Activated CD4-positive, CD25-positive, alpha-beta regulatory T cell (primary cell): ENCODE results near the gene CSNK2B.

Source experiments
- DNase-seq, 4 experiments: peaks; one replicate each; lab custom pipeline; 2025; lab: John Stamatoyannopoulos, UW

Gene CSNK2B

DNA sequence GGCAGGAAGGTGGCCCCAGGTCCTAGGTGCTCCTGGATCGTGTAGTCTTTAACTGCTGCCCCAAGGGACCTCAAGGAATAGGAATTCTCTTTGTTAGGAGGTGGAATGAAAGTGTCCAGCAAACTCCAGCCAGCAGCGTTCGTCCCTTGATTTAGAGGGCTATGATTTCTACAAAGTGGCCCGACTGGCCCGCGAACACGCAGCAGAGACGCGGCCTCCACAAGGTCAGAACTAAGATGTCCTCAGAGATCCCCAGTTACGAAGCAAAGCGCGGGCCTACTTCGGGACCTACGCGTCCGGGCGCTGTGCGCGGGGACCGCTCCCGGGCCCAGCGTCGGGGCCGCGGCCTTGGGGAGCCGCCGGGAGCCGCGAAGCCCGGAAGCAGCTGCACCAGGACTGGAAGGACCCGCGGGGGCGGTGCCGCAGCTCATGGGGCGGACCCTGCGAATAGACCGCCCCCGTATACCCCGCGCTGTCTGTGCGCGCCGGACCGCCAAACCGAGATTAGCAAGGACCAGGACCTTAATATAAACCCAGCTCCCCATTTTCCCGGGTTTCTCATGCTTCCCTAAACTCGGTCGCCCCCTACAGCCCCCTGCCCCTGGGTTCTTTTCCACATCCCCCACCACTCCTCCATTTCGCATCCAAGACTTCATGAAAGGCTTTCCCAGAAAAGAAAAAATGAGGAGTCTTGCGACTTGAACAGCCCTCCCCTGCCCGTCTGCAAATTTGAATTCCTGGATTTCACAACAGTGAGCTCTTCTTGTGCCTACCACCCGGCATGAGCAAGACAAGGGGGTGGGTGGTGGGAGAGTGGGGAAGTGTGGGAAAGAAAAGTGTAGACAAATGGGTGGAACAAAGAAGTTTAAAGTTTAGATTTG is 5.3 kb upstream of the CSNK2B start, which contains the start of gene C6orf47:
Gene C6orf47 (minus strand): TSS at position 398 of the 881 bp plus-strand sequence. CDS start 831 bp downstream, outside the sequence.
- peak; percentile 43 to 59 (median 51) for DNase-seq

DNA sequence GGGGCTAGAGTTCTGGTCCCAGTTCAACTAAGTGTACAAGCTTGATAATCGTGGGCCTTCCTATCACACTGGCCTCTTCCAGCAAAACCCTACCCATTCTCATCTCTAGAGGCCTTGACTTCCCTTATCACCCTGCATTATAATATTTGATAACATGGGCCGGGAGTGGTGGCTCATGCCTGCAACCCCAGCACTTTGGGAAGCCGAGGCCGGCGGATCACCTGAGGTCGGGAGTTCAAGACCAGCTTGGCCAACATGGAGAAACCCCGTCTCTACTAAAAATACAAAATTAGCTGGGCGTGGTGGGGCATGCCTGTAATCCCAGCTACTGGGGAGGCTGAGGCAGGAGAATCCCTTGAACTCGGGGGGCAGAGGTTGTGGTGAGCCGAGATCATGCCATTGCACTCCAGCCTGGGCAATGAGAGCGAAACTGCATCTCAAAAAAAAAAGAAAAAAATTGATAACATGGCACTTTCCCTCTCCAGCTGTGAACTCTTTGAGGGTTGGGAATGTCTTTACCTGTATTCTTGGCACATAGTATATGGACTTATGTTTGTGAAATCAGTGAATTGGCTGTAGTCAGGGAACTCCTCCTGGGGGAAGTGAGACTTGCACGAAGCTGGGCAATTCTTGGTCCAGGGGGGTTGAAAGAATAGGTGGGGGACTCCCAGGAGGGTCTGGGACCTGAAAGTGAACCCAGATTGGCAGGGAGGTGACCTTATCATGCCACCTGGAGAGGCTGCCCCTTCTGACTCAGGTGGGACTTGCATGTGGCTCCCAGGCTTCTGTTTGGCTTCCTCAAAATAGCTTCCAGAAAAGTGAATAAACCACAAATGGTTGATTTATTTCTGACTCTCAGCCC is 4.4 kb upstream of the CSNK2B start:
- no peak for DNase-seq

DNA sequence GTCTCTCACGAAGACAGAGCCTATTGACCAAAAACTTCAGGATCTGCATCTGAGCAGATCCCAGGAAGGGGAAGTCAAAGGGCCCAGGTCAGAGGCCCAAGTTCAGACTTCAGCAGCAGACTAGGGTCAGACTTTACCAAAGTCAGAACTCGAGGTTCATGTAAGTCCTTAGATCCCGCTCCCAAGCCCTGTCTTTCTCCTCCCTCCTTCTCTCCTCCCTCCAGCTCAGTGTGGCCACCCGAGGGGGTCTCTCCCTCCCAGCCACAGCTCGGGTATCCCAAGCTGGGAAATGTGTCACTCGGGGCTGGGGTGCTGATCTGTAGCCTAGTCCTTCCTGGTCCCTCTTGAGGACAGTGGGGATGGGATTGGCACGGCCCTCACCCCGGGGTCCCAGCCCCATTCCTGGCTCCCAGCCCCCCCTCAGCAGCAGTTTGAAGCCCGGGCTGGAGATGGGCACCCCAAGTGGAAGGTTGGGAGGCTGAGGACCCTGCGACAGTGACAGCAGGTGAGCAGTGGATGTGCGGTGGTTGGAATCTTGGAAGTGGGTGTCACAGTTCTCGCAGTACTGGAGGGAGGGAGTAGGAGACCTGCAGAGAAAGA is 3.7 kb upstream of the CSNK2B start:
- DNase-seq: no peak

DNA sequence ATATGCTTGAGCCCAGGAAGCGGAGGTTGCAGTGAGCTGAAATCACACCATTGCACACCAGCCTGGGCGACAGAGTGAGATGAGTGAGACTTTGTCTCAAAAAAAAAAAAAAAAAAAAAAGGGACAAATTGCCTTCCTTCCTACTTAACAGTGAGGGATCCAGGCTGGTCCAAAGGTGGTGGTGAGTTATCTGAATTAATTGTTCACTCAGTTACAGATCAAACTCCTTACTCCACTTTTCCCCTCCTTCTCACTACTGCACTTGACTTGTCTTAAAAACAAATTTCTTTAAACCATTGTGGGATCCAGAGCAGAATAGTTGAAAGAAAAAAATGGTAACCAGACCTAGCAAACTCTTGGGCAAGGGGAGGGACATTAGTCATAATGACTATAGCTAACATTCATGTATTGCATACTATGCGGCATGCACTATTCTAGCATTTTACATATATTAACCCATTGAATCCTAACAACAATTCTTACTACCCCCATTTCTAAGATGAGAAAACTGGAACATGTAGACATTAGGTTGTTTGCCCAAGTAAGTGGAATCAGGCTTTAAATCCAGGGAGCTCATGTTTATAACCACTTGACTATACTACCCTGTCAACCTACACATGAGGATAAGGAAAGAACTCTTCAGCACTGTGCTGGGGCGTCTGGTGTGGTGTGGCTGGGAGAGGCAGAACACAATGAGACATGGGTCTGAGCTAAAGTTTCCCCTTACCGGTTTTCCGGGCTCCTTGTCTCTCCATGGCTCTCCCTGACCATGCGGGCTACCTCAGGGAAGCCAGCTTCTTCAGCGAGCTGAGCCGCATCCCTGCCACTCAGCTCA is 2.5 kb upstream of the CSNK2B start:
- no peak for DNase-seq

DNA sequence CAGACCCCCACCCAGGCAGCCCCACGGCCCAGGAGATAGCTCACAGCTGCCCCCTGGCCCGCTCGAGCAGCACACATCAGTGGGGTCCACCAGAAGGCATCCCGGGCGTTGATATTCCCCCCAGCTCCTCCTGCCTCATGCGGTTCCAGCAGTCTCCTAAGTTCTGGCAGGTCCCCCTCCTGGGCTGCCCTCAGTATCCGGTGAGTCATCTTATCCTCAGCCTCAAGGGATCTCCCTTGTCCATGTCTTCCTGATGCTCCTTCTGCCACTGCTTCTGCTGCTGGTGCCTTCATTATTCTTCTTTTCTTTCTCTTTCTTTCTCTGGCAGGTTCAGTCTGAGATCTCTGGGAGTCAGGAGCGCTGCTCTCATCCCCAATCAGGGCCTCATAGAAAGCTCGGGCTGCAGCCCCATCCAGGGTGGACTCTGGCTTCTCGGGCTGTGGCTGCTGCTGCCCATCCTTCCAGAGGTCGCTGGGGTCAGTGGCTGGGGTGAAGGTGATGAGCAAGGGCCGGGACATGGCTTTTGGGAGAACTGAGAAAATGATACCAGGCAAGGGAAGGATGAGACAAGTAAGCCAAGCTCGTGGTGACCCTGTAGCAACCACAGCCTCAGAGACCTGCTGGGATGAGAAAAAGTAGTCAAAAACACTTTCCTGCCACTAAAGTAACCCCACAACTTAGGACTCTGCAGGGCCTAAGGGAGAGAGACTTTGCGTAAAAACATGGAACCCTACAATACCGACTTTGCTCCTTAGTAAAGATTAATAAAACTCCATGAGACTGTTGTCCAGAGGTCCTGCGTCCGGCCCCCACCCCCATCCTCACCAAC is 1.7 kb upstream of the CSNK2B start:
- DNase-seq: no peak

DNA sequence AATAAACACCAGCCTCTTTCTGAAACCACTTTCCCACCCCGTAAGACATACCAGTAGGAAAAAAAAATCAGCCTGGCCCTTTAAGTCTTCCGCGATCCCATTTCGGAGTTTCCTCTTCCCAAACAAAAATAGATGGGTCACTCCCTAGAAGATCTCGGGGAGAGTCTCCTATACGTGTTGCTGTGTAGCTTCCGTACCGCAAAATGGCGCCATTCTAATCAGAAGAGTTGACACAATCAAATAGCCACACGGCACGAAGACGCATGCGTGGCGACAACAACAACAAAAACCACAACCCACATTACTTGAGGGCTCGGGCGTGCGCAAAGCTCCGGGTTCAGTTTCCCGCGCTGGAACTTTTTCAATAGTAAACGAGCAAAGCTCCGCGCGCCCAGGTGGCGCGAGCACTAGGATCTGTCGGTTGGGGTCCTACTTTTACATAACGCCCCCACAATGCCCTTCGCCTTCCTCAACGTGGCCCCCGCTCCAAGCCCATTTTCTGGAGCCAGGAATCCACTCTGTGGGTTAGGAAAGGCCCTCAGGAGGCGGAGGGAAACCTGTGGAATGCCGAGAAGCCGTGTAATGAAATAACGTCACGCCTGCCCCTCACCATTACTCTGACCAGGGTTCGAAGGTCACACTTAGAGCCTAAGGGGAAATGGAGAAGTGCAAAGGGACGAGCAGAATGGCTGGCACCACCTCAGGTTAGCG is 935 bp upstream of the CSNK2B start, which contains the start of gene GPANK1:
Gene GPANK1 (minus strand): TSS at position 208 of the 711 bp plus-strand sequence. CDS start 519 bp downstream, outside the sequence.
- peak; percentile 56 to 76 (median 72) for DNase-seq

DNA sequence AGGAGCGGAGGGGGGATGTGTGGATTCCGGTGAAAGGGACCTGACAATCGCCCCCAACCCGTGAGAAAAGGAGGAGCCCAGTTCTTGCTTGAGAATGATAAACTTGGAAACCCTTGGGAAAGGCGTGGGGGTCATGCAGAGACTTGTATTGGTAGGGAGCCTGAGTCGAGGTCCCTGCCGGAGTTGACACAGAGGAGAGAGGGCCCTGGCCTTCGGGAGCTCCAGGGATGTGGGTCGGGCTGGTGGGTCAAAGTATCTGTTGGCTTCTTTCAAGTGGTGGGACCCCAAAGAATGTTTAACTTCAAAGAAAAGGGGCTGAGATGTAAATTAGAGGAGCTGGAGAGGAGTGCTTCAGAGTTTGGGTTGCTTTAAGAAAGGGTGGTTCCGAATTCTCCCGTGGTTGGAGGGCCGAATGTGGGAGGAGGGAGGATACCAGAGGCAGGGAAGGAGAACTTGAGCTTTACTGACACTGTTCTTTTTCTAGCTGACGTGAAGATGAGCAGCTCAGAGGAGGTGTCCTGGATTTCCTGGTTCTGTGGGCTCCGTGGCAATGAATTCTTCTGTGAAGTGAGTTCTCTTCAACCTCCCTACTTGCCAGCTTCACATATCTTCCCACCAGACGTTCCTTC is 571 bp downstream of the CSNK2B start:
- no peak for DNase-seq

DNA sequence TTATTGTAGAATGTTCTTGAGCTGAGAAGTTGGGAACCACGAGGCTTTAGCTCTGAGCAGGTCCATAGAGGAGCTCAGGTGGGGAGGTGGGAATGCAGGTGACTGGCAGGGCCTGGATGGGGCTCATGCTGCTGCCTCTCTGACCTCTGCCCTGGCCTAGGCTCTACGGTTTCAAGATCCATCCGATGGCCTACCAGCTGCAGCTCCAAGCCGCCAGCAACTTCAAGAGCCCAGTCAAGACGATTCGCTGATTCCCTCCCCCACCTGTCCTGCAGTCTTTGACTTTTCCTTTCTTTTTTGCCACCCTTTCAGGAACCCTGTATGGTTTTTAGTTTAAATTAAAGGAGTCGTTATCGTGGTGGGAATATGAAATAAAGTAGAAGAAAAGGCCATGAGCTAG is 3.8 kb downstream of the CSNK2B start, which contains the start of gene LY6G5B:
Gene LY6G5B (plus strand): TSS at position 301 of the 400 bp plus-strand sequence. CDS start 975 bp downstream, outside the sequence.
- DNase-seq: no peak

DNA sequence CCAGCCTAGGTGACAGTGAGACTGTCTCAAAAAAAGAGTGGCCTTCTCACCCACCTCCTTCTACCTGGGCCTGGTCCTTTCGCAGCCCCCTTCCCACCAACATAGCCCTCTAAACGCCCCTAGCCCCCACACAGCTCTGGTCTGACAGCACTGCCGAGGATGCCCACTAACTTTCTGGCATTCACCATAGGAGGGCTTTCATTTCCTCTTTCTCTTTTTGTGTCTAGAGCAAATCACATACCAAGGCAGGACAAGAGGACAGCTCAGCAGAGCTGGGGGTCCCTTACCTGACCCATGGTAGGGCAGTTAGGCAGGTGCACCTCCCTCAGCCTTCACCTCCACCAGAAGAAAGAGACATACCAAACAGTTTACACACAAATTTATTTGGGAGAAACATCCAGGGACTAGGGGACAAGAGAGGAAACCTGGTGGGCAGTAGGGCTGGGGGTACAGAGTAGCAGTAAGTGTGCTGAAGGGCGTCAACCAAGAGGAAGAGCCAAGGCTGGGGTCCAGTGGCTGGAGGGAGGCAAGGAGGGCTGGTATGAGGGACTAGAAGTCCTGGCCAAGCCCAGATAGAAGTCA is 10.5 kb downstream of the CSNK2B start:
- no peak for DNase-seq

DNA sequence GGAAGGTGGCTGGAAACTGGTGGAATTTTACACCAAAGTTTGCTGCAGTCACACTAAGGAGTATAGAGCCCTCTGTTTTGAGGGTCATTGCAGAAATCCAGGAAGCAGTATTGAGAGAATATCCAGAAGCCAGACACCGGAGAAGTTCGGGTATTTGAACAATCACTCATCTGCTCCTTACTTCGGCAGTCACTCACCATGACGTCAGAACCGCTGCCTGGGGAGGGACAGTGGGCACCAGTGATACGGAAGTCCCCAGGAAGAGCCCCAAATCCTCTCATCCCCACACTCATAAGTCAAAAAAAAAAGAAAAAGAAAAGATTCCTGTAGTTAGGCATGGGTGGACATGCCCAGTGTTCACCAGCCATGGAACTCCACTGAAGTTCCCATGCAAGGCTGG is 11.0 kb downstream of the CSNK2B start:
- DNase-seq: no peak

DNA sequence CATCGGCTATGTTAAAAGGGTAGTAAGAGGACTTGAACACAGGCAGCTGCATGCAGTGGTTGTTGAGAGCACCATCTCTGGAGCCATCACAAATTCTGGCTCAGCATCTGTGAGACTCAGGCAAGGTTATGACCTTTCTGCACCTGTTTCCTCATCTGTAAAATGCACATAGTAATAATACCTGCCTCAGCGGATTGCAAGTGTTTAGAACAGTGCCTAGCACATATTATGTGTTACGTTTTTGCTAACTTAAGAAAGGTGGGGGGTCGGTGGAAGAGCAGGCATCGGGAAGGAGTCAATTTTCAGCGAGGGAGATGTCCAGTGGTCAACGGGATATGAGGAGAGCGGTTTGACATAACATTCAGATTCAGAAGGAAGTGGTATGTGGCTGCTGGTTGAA is 12.1 kb downstream of the CSNK2B start:
- no peak for DNase-seq

DNA sequence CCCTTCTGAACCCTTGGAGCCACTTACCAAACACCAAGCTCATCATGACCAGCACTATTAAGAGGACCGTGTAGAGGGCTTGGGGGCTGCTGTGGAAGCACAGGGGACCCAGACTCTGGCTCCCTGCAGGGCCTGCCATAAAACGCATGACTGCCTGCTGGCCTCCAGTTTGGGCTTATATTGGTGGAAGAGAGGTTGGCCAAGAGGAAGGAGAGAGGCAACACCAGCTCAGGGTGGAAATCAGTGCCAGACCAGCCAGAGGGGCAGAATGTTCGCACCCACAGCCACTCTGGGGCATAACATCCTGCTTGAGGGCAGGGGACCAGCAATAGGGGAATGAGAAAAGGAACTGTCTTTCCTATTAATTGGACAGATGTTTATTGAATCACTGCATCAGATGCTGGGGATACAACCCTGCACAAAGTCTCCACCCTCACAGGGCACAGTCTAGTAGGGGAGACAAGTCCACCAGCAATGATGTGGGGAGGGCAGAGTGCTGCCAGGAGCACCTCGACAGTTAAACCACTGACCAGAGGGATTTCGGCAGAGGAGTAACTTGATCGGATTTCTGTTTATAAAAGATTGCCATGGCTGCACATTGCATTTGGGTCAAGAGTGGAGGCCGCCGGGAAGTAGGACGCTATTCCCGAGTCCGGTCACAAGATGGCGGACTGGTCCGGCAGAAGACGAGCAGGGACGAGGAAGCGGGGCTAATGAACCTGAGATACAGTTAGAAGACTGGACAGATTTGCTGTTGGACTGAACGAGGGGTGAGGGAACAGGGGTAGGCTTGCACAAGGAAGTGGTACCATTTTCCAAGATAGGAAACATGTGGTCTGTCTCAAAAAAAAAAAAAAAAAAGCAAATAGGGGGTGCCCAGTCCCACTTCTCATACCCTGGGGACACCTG is 14.6 kb downstream of the CSNK2B start, which contains the start of gene LY6G5C:
Gene LY6G5C (minus strand): TSS at position 842 of the 909 bp plus-strand sequence. CDS start 694 bp downstream, at position 148.
- peak; percentile 12 to 31 (median 30) for DNase-seq

DNA sequence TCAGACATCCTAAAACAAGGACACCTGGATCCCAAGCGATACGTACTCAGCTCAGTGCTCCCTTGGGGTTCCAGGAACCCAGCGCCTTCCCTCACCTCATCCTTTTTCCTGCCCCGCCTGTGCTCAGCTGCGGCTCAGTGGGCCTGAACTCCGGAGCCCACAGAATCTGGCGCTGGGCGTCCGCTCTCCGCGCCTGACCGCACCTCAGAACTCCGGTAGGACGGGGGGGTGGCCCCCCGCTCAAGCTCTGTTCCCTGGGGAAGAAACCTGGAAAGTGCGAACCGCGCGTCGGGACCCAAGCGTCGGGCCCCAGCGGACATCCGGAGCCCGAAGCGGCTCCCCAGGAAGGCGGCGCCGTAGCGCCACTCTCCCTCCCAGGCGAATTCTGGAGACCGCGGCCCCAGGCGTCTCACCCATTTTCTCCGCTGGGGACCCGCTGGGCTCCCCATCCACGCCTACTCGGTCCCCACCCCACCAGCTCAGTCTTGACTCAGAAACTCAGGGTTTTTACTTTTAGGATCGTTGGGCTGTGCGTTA is 15.3 kb downstream of the CSNK2B start:
- DNase-seq: peak in 1 of 4 experiments; percentile 19

DNA sequence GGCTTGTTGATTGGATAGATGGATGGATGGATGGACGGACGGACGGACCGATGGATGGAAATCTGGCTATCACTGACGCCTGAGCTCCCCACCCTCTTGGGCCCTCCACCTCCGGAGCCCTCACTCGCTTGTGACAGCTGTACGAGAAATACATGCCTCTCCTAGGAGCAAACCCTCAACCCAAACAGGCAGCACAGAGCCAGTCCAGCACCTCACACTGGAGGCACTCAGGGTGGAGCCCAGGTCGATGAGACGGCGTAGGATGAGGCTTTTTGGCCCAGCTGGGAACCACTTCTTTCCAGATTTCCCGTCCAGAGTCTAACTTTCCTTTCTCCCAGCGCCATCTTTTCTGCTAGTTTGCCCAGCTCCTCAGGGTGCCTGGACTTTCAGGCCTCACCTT is 17.7 kb downstream of the CSNK2B start:
- DNase-seq: no peak

DNA sequence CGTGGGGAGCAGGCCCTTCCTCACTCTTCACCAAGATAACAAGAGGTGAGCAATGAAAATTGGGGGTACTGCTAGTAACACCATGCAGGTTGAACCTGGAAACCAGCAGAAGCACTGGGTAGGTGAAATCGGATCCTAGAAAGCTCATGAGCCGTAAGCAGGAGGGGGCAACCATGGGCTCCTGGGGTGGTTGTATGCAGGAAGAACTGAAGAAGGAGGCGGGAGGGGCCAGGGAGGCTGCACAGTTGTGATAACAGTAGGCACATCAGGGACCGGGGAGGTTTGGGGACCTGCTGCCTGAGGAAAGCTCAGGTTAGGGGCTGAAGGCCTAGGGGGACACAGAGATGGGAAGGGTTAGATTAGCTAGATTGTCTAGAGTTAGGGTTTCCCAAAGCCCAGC is 20.6 kb downstream of the CSNK2B start:
- DNase-seq: no peak

DNA sequence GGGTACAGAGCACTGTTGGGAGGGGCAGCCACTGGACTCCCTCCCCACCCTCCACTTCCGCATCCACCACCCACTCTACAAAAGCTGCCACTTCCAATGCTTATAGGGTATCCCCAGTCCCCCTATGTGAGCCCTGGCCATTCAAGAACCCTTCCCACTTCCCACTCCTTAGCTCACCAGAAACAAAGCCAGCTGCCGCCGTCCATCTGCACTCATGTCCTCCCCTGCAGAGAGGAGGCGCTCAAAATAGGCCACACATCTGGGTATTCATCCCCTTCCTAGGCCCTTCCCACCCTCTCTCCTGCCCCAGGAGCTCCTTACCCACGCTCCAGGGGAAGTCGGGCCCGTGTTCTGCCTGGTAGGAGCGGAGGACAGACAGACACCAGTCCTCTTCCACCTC is 21.4 kb downstream of the CSNK2B start:
- no peak for DNase-seq
